Measurements from ENCODE around the gene ENTHD1. TPM values are rescaled to one million over a fixed set of nuclear protein-coding genes. Genes with fewer than 3 reads are reported as not detected.

Gene ENTHD1
- total RNA-seq, 1 donor from 2014 or later, result not detected

- H3K79me2 ChIP-seq (ENCODE audit: low read depth), result no peaks in the 10 kb centered on the region
- no peaks in the 10 kb centered on the region for H3K36me3 ChIP-seq
- no peak overlapping the region for H2AFZ ChIP-seq (replicated peaks)
- no peak overlapping the region for H3K4me3 Mint-ChIP-seq
- no peak overlapping the region for H3K4me2 ChIP-seq
- no peak overlapping the region for H3K27ac ChIP-seq
- no peak overlapping the region for H3K9ac ChIP-seq
- peaks cover 15% of the 10 kb centered on the region for H3K4me1 ChIP-seq
- peaks cover 33% of the 10 kb centered on the region for H3K4me1 Mint-ChIP-seq
- H3K36me3 Mint-ChIP-seq, result no peaks in the 10 kb centered on the region
- no peaks in the 10 kb centered on the region for H3F3A ChIP-seq (ENCODE audit: low read depth)
- H3K4me3 ChIP-seq, result no peak overlapping the region
- H3K27me3 Mint-ChIP-seq (ENCODE audit: insufficient read depth, low read depth), result peaks cover 9% of the 10 kb centered on the region
- DNase-seq (ENCODE audit: low spot score), result no peak
- no peaks in the 10 kb centered on the region for H3K27me3 ChIP-seq
- no peaks in the 10 kb centered on the region for H4K20me1 ChIP-seq (ENCODE audit: low read depth)
- no peaks in the 10 kb centered on the region for H3K9me3 Mint-ChIP-seq
- no peaks in the 10 kb centered on the region for H3K9me3 ChIP-seq (ENCODE audit: low read depth)
- H3K27ac Mint-ChIP-seq, result peak overlapping the region; percentile 61
- TF ChIP-seq CTCF (IDR thresholded peaks at IDR 0.05) (no peak), EZH2phosphoT487 (IDR thresholded peaks at IDR 0.05) (no peak), EZH2 (IDR thresholded peaks at IDR 0.05) (no peak)
Observed at GRCh38 chr22:39721206-39722031, 172.1 kb downstream of the ENTHD1 start.

- H3K4me1 ChIP-seq, result peaks cover 15% of the 10 kb centered on the region
- no peak overlapping the region for H3K9ac ChIP-seq
- H3K27ac ChIP-seq, result no peak overlapping the region
- peak overlapping the region; percentile 73 for H3K27ac Mint-ChIP-seq
- no peaks in the 10 kb centered on the region for H3F3A ChIP-seq (ENCODE audit: low read depth)
- no peak overlapping the region for H2AFZ ChIP-seq (replicated peaks)
- H3K36me3 Mint-ChIP-seq, result no peaks in the 10 kb centered on the region
- H3K27me3 ChIP-seq, result no peaks in the 10 kb centered on the region
- TF ChIP-seq EZH2 (IDR thresholded peaks at IDR 0.05) (no peak), CTCF (IDR thresholded peaks at IDR 0.05) (no peak), EZH2phosphoT487 (IDR thresholded peaks at IDR 0.05) (no peak)
- H3K4me2 ChIP-seq, result peak overlapping the region; percentile 31
- no peak for DNase-seq (ENCODE audit: low spot score)
- H3K4me1 Mint-ChIP-seq, result peaks cover 43% of the 10 kb centered on the region
- no peaks in the 10 kb centered on the region for H3K79me2 ChIP-seq (ENCODE audit: low read depth)
- no peak overlapping the region for H3K4me3 ChIP-seq
- H3K9me3 ChIP-seq (ENCODE audit: low read depth), result no peaks in the 10 kb centered on the region
- no peaks in the 10 kb centered on the region for H3K36me3 ChIP-seq
- no peaks in the 10 kb centered on the region for H3K9me3 Mint-ChIP-seq
- no peak overlapping the region for H3K4me3 Mint-ChIP-seq
- no peaks in the 10 kb centered on the region for H4K20me1 ChIP-seq (ENCODE audit: low read depth)
- H3K27me3 Mint-ChIP-seq (ENCODE audit: insufficient read depth, low read depth), result peaks cover 9% of the 10 kb centered on the region
Observed at GRCh38 chr22:39719559-39720450, 173.8 kb downstream of the ENTHD1 start.

- Histone ChIP-seq H3F3A (ENCODE audit: low read depth) (no peaks in the 10 kb centered on the region), H3K4me3 (no peak overlapping the region), H3K9ac (no peak overlapping the region), H3K9me3 (ENCODE audit: low read depth) (no peaks in the 10 kb centered on the region), H3K27me3 (no peaks in the 10 kb centered on the region), H3K4me1 (peaks cover 15% of the 10 kb centered on the region), H3K79me2 (ENCODE audit: low read depth) (no peaks in the 10 kb centered on the region), H3K36me3 (no peaks in the 10 kb centered on the region), H3K4me2 (no peak overlapping the region), H3K27ac (no peak overlapping the region), H2AFZ (replicated peaks) (no peak overlapping the region), H4K20me1 (ENCODE audit: low read depth) (no peaks in the 10 kb centered on the region)
- no peak for TF ChIP-seq EZH2phosphoT487 (IDR thresholded peaks at IDR 0.05)
- TF ChIP-seq EZH2 (IDR thresholded peaks at IDR 0.05), result no peak
- no peak for TF ChIP-seq CTCF (IDR thresholded peaks at IDR 0.05)
- peaks cover 48% of the 10 kb centered on the region for H3K4me1 Mint-ChIP-seq
- no peaks in the 10 kb centered on the region for H3K9me3 Mint-ChIP-seq
- H3K4me3 Mint-ChIP-seq, result no peak overlapping the region
- no peak for DNase-seq (ENCODE audit: low spot score)
- no peaks in the 10 kb centered on the region for H3K36me3 Mint-ChIP-seq
- peaks cover 9% of the 10 kb centered on the region for H3K27me3 Mint-ChIP-seq (ENCODE audit: insufficient read depth, low read depth)
- peak overlapping the region; percentile 14 for H3K27ac Mint-ChIP-seq
Observed at GRCh38 chr22:39718921-39719475, 174.6 kb downstream of the ENTHD1 start.

Measured in neural progenitor cell (in vitro differentiated cells).